Keratinocyte (primary cell): Measurements from ENCODE around the gene QTRT2. TPM values are rescaled to one million over a fixed set of nuclear protein-coding genes. Genes with fewer than 3 reads are reported as not detected.

Experiments
- DNase-seq: peaks from one replicate; pipeline ENCODE4 v3.0.0-alpha.2; 2011; ENCODE audit warnings: low read depth, missing footprints, low spot score
- FAIRE-seq: peaks from 2 replicates; lab custom pipeline; 2011; peaks lifted over from hg19 to GRCh38; lab: Jason Lieb, UNC
- H2AFZ ChIP-seq: 2 replicates; pipeline ENCODE4 v1.6.0; 2012; ENCODE audit warnings: low read length, control low read depth, inconsistent platforms; ENCODE audit not compliant: control insufficient read depth
- H3K27ac ChIP-seq: 2 replicates; pipeline ENCODE4 v1.5.1; 2011; ENCODE audit warnings: low read length; ENCODE audit not compliant: control insufficient read depth, insufficient read depth
- H3K27me3 ChIP-seq: 3 replicates; pipeline ENCODE4 v1.6.0; 2011; ENCODE audit warnings: low read length; ENCODE audit not compliant: control insufficient read depth, insufficient read depth; ENCODE audit errors: extremely low read depth
- H3K36me3 ChIP-seq, 2 experiments: 2 replicates in 1 of 2; 3 replicates in 1 of 2; pipeline ENCODE4 v1.5.1; 2011; ENCODE audit warnings: low read length in 2 of 2, mild to moderate bottlenecking in 1 of 2; ENCODE audit not compliant: control insufficient read depth in 2 of 2, insufficient read depth in 2 of 2; ENCODE audit errors: extremely low read depth in 1 of 2
- H3K4me1 ChIP-seq: 3 replicates; pipeline ENCODE4 v1.5.1; 2011; ENCODE audit warnings: low read length; ENCODE audit not compliant: control insufficient read depth, insufficient read depth; ENCODE audit errors: extremely low read depth
- H3K4me2 ChIP-seq: 3 replicates; pipeline ENCODE4 v1.6.0; 2011; ENCODE audit warnings: low read depth, low read length; ENCODE audit not compliant: control insufficient read depth, insufficient read depth; ENCODE audit errors: extremely low read depth
- H3K4me3 ChIP-seq, 3 experiments: fragments of 200-600 bp in 1 of 3; sonication (generic) in 1 of 3; 2 replicates in 2 of 3; 3 replicates in 1 of 3; pipeline ENCODE4 v1.5.1; 2011 to 2016; ENCODE audit warnings: low read length in 3 of 3, mild to moderate bottlenecking in 3 of 3, control low read depth in 2 of 3, inconsistent platforms in 1 of 3, low read depth in 1 of 3, mixed read lengths in 1 of 3, mixed run types in 1 of 3, moderate library complexity in 1 of 3; ENCODE audit not compliant: control insufficient read depth in 2 of 3, insufficient read depth in 2 of 3; ENCODE audit errors: extremely low read depth in 1 of 3
- H3K79me2 ChIP-seq: 2 replicates; pipeline ENCODE4 v1.6.0; 2012; ENCODE audit warnings: low read length; ENCODE audit not compliant: control insufficient read depth, insufficient read depth
- H3K9ac ChIP-seq: 3 replicates; pipeline ENCODE4 v1.6.0; 2011; ENCODE audit warnings: low read length; ENCODE audit not compliant: control insufficient read depth, insufficient read depth; ENCODE audit errors: extremely low read depth
- H3K9me1 ChIP-seq: 3 replicates; pipeline ENCODE4 v1.6.0; 2011; ENCODE audit warnings: low read length; ENCODE audit not compliant: control insufficient read depth, insufficient read depth; ENCODE audit errors: extremely low read depth
- H3K9me3 ChIP-seq: 2 replicates; pipeline ENCODE4 v1.5.1; 2012; ENCODE audit warnings: low read depth, low read length; ENCODE audit not compliant: control insufficient read depth
- H4K20me1 ChIP-seq: 3 replicates; pipeline ENCODE4 v1.6.0; 2011; ENCODE audit warnings: low read length; ENCODE audit not compliant: control insufficient read depth, insufficient read depth; ENCODE audit errors: extremely low read depth
- CTCF ChIP-seq, 3 experiments: IDR thresholded peaks in 1 of 3; conservative IDR thresholded peaks in 1 of 3; optimal IDR thresholded peaks in 1 of 3; 2 replicates in 2 of 3; 3 replicates in 1 of 3; pipeline versions ENCODE3 to v1.5.1; 2011; ENCODE audit warnings: low read length in 3 of 3, mild to moderate bottlenecking in 3 of 3, moderate library complexity in 2 of 3, control low read depth in 1 of 3, inconsistent platforms in 1 of 3; ENCODE audit not compliant: insufficient read depth in 2 of 3; ENCODE audit errors: extremely low read depth in 1 of 3
- EZH2 ChIP-seq: IDR thresholded peaks from one replicate; pipeline ENCODE4 v1.6.1; 2012; ENCODE audit warnings: inconsistent platforms, mild to moderate bottlenecking, low read length, moderate library complexity
- dilution Hi-C: fragments of 300-500 bp; cut with MboI; formaldehyde crosslinking; loops from one replicate; pipeline ENCODE4 v1.7.0; 2020; ENCODE audit warnings: low sequenced_read_pairs; ENCODE audit not compliant: extremely low pct_ligation_motif_present
- polyA minus RNA-seq, 3 experiments: library from RNA; depleted of rRNA, polyadenylated mRNA; stranded (reverse); fragments of >200 nt; gene quantifications; 1 replicate in 1 of 3; 2 replicates in 1 of 3; 3 replicates in 1 of 3; pipeline ENCODE4 v1.2.3, GENCODE V29; 2011
- polyA plus RNA-seq, 5 experiments: library from polyadenylated mRNA; depleted of rRNA in 3 of 5; stranded (reverse) in 3 of 5; stranded (forward) in 1 of 5; unstranded in 1 of 5; fragments of >200 nt; gene quantifications; 1 replicate in 1 of 5; 2 replicates in 3 of 5; 3 replicates in 1 of 5; pipeline versions ENCODE4 v1.2.1 to v1.2.3, GENCODE V29; 2011 to 2012; ENCODE audit warnings: missing spikeins in 2 of 5, low read depth in 1 of 5, low replicate concordance in 1 of 5

The QTRT2 gene
- polyA plus RNA-seq (11.0 to 18.3 TPM (median 15.2 TPM) in 3 replicates), polyA minus RNA-seq (8.9 to 18.2 TPM (median 10.0 TPM) in 3 replicates)
- 11.1 TPM for polyA plus RNA-seq (2011; ENCODE audit: low read depth)
- polyA plus RNA-seq (2011; cell fraction: cytosol; rRNA removed): 7.8 and 13.5 TPM in 2 replicates
- polyA plus RNA-seq (2011; cell fraction: nucleus; rRNA removed): 23.2 and 23.6 TPM in 2 replicates
- polyA plus RNA-seq (2012; ENCODE audit: low replicate concordance): 8.6 and 13.7 TPM in 2 replicates
- polyA minus RNA-seq (2011; cell fraction: cytosol; rRNA and poly(A)+ RNA removed): 19.2 TPM
- 14.2 and 17.4 TPM in 2 replicates for polyA minus RNA-seq (2011; cell fraction: nucleus; rRNA and poly(A)+ RNA removed)

DNA sequence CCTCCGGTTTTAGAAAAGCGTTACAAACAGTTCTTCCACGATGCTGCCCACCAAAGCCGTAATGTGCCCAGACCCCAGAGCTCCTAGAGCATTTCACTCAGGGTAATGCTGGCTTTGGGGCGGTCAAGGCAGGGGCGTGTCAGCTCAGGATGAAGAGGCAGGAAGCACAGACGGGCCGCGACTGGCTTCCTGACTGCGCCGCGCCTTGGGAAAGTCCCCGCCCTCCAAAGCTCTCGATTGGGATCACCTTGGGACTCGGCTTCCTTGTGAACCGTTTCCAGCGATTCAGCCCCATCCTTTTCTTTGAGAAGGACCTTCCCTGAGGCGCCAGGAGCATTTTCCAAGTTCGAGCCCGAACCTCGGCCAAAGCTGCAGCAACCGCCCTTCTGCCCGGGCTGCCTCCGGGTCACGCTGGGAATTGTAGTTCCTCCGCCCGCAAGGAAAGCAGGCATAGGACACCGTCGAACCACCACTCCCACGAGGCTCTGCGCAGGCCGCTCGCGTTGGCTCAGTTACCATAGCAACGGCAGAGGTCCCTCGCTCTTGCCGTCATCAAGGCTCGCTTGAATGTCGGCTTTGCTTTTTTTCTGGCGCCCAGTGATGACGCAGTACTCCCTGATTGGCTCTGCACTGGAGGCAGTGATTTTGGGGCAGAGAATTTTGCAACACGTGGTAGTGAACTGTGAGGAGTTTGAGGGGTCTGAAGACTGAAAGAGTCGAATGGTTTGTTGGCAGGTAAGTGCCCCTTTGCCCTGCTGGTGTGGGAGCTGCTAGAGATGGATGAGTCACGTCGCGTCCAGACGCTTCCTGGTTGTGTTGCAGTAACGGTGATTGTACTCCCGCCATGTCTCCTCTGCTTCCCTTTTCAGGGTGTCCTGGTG is at the start of gene QTRT2, which contains the start of gene CCDC191:
Gene QTRT2, plus strand, starts transcription at position 608 of the 881 bp plus-strand sequence. CDS start 8,521 bp downstream, outside the sequence.
Gene CCDC191, minus strand, starts transcription at position 397 of the 881 bp plus-strand sequence. Its CDS starts 60 bp downstream, at position 337.
- dilution Hi-C loops: no loop called here
- FAIRE-seq (peak; percentile 98), DNase-seq (peak; percentile 93)
- TF ChIP-seq EZH2: no peak
- TF ChIP-seq CTCF (optimal IDR thresholded peaks at IDR 0.05 in 1 of 3, IDR thresholded peaks at IDR 0.05 in 1 of 3, conservative IDR thresholded peaks at IDR 0.05 in 1 of 3; ENCODE audit: extremely low read depth in 1 of 3, insufficient read depth in 2 of 3, low read length in 3 of 3): no peak
- no peaks in the 10 kb centered on the region for H3K27me3 ChIP-seq
- peak within 1 kb of the TSS; percentile 94 for H3K4me2 ChIP-seq
- peak within 1 kb of the TSS; percentile 96 for H3K9ac ChIP-seq
- H3K27ac ChIP-seq: peak within 1 kb of the TSS; percentile 94
- H3K9me1 ChIP-seq: no peaks in the 10 kb centered on the region
- H3K4me3 ChIP-seq: peak within 1 kb of the TSS; percentile 58 to 95 (median 91)
- peak within 1 kb of the TSS; percentile 99 for H2AFZ ChIP-seq
- peaks cover 2 to 8% of the 10 kb centered on the region in 2 experiments for H3K36me3 ChIP-seq
- no peaks in the 10 kb centered on the region for H3K9me3 ChIP-seq
- H3K79me2 ChIP-seq: peaks cover 47% of the 10 kb centered on the region
- no peaks in the 10 kb centered on the region for H4K20me1 ChIP-seq
- peaks cover 17% of the 10 kb centered on the region for H3K4me1 ChIP-seq

DNA sequence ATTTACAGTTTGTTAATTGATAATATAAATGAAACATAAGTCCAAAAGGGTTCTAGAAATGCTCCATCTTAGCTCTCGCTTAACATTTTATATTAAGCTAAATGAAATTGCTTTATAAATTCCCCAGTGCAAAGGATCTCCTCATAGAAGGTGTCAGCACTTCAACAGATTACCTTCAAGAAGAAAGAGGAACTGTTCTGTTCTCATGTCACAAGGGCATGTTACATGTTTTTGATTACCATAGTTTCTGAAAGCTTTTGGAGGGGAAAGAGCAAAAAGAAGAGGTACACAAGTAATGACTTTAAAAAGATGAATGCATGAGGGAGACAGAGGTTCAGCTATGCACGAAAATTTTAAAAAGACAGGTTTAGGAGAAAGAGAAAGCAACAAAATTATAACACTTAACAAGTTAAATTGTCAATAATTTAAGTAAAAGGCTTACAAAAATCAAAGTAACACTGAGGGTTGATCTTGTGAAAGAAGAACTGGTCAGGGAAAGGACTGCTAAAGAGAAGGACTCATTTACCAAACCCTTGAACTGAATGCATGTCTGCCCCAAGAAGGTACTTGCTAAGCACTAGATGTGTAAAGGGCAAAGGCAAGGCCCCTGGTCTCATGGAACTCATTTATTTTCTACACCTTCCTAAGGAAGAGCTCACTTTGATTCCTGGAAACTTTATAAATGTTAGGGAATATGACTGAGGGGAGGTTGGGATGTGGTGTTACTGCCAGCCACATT is 45.3 kb upstream of the QTRT2 start:
- Histone ChIP-seq H3K4me2 (no peak overlapping the region), H3K9ac (no peak overlapping the region), H3K9me3 (no peaks in the 10 kb centered on the region), H3K27ac (no peak overlapping the region), H3K4me3 (no peak overlapping the region), H3K36me3 (no peaks in the 10 kb centered on the region), H3K27me3 (no peaks in the 10 kb centered on the region), H4K20me1 (no peaks in the 10 kb centered on the region), H2AFZ (no peak overlapping the region), H3K4me1 (no peaks in the 10 kb centered on the region), H3K79me2 (no peaks in the 10 kb centered on the region), H3K9me1 (no peaks in the 10 kb centered on the region)
- TF ChIP-seq EZH2 (no peak), CTCF (optimal IDR thresholded peaks at IDR 0.05 in 1 of 3, IDR thresholded peaks at IDR 0.05 in 1 of 3, conservative IDR thresholded peaks at IDR 0.05 in 1 of 3; ENCODE audit: extremely low read depth in 1 of 3, insufficient read depth in 2 of 3, low read length in 3 of 3) (no peak)
- dilution Hi-C loops: no loop called here
- FAIRE-seq (no peak), DNase-seq (no peak)
